NCI-H82 (cell line): ENCODE data around the gene HIPK4.
"Not testable (repeated sequence)": the region's sequence is repeated elsewhere in the genome, so short reads cannot be mapped to it uniquely, and the experiment has no call there.

Experiments
- DNase-seq: peaks from one replicate; lab custom pipeline; 2025; lab: John Stamatoyannopoulos, UW

HIPK4 gene

GRCh38 chr19:40390084-40390742 lies at the start of gene HIPK4:
HIPK4 (minus strand) TSS chr19:40390181; CDS start chr19:40389902, 279 bp downstream.
- DNase-seq, result no peak

- DNase-seq, result no peak
Measured at GRCh38 chr19:40438284-40438683, 48.3 kb upstream of the HIPK4 start.

- peak; percentile 88 for DNase-seq
Measured at GRCh38 chr19:40433391-40434216, 43.6 kb upstream of the HIPK4 start.

GRCh38 chr19:40432760-40433159 lies 42.8 kb upstream of the HIPK4 start:
- DNase-seq, result not testable (repeated sequence)

GRCh38 chr19:40431698-40432097 lies 41.7 kb upstream of the HIPK4 start:
- no peak for DNase-seq

GRCh38 chr19:40430242-40430641 lies 40.3 kb upstream of the HIPK4 start:
- not testable (repeated sequence) for DNase-seq

- not testable (repeated sequence) for DNase-seq
Measured at GRCh38 chr19:40428197-40428596, 38.2 kb upstream of the HIPK4 start.

GRCh38 chr19:40425450-40426287 lies 35.7 kb upstream of the HIPK4 start, which contains the start of gene SERTAD1:
SERTAD1 (minus strand) TSS chr19:40425992; CDS start chr19:40423546, 2,446 bp downstream.
- DNase-seq, result peak; percentile 100

- no peak for DNase-seq
Measured at GRCh38 chr19:40424637-40425449, 34.9 kb upstream of the HIPK4 start.

- no peak for DNase-seq
Measured at GRCh38 chr19:40423938-40424337, 34.0 kb upstream of the HIPK4 start.

GRCh38 chr19:40422748-40423566 lies 33.0 kb upstream of the HIPK4 start:
- DNase-seq, result no peak

GRCh38 chr19:40421993-40422747 lies 32.2 kb upstream of the HIPK4 start:
- DNase-seq, result no peak

- DNase-seq, result peak; percentile 93
Measured at GRCh38 chr19:40420766-40421765, 31.1 kb upstream of the HIPK4 start.

GRCh38 chr19:40420451-40420765 lies 30.4 kb upstream of the HIPK4 start:
- no peak for DNase-seq

- DNase-seq, result no peak
Measured at GRCh38 chr19:40419780-40420179, 29.8 kb upstream of the HIPK4 start.

GRCh38 chr19:40419066-40419612 lies 29.2 kb upstream of the HIPK4 start:
- DNase-seq, result no peak

- DNase-seq, result no peak
Measured at GRCh38 chr19:40418040-40418439, 28.1 kb upstream of the HIPK4 start.

GRCh38 chr19:40417643-40417981 lies 27.6 kb upstream of the HIPK4 start:
- DNase-seq, result no peak
